ENCODE results near the gene PCDHB6. TPM values are rescaled to one million over a fixed set of nuclear protein-coding genes. Genes with fewer than 3 reads are reported as not detected.

The PCDHB6 gene
- not detected in 2 replicates for total RNA-seq

GRCh38 chr5:141149812-141150211, at the start of gene PCDHB6:
TSS of gene PCDHB6 (plus strand) at chr5:141150057. CDS start at chr5:141150258, 201 bp downstream.

DNA sequence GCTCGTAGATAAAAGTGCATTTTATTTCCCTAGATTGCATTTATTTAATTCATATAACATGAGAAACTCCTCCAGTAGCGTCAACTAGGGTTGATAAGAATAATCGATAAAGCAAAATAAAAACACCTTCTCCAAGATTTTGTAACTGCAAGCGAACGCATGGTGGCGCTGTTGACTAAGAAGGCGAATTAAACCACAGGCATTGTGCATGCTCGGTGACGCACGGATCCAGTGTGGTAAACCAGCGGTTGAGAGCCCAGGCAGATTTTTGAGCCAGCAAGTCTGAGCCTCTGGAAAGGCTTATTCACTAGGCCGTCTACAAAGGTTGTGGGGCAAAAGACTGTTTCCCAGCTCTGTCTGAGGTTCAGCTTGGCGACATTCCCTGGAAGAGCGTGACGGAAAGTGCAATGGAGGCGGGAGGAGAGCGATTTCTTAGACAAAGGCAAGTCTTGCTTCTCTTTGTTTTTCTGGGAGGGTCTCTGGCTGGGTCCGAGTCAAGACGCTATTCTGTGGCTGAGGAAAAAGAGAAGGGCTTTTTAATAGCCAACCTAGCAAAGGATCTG, 49.5 kb upstream of the PCDHB6 start, which contains the start of gene PCDHB3:
PCDHB3 (plus strand) TSS at position 231 of the 563 bp plus-strand sequence; CDS start at position 408, 177 bp downstream.

DNA sequence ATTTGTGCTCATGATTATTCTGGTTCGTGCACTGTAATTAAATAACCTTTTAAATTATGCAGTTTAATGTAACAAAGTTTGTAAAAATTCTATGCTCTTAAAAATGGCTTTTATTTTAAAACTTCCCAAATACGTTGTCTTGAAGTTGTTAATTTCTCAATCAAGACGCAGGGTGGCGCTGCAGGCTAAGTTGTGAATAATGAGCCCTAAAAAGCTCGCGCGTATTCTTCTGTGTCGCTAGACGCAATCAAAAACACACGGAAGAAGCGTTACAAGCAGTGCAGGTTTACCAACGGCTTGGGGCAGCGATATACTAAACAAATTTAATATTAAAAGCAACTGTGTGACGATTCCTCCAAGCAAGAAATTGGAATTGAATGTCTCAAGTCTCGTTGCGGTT, 28.3 kb upstream of the PCDHB6 start, which contains the start of gene PCDHB4:
PCDHB4 (plus strand) TSS at position 256 of the 400 bp plus-strand sequence. CDS start 181 bp downstream, outside the sequence.

GRCh38 chr5:141135030-141135717, 14.7 kb upstream of the PCDHB6 start, which contains the start of gene PCDHB5:
TSS of gene PCDHB5 (plus strand) at chr5:141135206. CDS start at chr5:141135435, 229 bp downstream.

DNA sequence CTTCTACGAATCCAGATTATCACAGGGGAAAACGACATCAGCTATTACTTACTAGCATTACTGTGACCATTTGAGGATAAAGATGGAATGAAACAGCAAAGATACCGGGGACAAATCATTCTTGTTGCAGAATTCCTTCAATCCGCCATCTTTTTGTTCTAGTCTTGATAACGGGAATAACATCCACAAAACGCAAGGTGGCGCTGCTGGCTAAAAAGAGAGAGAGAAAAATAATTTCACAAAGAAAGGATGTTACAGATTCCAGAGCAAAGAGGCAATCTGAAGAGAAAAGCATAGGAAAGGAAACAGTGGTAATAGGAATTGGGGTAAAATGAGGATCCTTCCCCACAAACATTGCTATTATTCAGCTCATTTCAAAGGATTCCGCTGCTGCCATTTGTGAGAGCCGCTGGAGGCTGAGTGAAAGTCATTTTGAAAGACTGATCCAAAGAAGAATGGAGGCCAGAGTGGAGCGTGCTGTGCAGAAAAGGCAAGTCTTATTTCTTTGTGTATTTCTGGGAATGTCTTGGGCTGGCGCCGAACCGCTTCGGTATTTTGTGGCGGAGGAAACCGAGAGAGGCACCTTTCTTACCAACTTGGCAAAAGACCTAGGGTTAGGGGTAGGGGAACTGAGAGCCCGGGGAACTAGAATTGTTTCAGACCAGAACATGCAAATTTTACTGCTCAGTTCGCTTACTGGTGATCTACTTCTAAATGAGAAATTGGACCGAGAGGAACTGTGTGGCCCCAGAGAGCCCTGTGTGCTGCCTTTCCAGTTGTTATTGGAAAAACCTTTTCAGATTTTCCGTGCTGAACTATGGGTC, 22.7 kb downstream of the PCDHB6 start, which contains the start of gene PCDHB7:
PCDHB7 (plus strand) TSS at position 264 of the 824 bp plus-strand sequence; CDS start at position 456, 192 bp downstream.

DNA sequence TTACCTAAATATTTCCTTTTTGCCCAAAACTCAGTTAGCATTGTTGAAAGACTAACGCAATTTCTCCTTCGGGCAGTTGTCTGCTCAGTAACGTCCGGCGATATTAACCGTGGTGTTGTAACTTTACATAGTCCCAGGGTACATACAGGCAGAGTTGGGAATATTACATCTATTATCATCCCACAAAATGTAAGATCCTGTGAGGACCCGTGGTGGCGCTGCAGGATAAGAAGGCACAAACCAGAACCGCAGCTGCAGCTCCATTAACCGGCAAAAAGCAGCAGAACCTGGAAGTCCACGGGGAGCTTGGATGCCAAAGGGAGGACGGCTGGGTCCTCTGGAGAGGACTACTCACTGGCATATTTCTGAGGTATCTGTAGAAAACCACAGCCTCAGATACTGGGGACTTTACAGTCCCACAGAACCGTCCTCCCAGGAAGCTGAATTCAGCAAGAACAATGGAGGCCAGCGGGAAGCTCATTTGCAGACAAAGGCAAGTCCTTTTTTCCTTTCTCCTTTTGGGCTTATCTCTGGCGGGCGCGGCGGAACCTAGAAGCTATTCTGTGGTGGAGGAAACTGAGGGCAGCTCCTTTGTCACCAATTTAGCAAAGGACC, 27.8 kb downstream of the PCDHB6 start, which contains the start of gene PCDHB8:
PCDHB8 (plus strand) TSS at position 214 of the 615 bp plus-strand sequence; CDS start at position 459, 245 bp downstream.

DNA sequence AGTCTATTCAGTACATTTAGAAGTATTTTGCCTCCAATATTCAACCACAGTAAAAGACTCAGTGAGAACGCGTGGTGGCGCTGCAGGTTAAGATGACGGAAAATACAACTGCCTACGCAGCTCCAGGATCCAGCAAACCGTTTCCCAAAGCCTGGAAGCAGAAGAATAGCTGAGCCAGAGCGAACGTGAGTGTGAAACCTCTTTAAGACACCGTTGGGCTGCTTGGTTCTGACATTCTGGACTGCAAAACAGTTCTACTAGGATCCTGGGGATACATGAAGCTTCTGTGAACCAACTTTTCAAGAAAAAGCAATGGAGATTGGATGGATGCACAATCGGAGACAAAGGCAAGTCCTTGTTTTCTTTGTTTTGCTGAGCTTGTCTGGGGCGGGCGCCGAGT, 32.4 kb downstream of the PCDHB6 start, which contains the start of gene PCDHB16:
PCDHB16 (plus strand) TSS at position 140 of the 400 bp plus-strand sequence; CDS start at position 313, 173 bp downstream.

GRCh38 chr5:141186897-141187512, 37.1 kb downstream of the PCDHB6 start, which contains the start of gene PCDHB9:
TSS of gene PCDHB9 (plus strand) at chr5:141187161. CDS start at chr5:141187319, 158 bp downstream.

DNA sequence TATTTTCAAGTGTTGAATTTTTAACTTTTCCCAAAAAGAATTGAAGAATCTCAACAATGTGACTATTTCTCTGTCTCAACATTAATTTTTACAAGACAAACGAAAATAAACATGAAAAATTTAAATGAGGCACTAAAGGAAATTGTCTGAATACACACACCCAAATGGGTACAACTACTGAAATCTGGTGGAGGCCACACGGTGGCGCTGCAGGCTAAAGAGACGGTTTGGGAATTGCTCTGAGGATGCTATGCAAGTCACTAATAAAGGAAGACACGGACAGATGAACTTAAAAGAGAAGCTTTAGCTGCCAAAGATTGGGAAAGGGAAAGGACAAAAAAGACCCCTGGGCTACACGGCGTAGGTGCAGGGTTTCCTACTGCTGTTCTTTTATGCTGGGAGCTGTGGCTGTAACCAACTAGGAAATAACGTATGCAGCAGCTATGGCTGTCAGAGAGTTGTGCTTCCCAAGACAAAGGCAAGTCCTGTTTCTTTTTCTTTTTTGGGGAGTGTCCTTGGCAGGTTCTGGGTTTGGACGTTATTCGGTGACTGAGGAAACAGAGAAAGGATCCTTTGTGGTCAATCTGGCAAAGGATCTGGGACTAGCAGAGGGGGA, 42.4 kb downstream of the PCDHB6 start, which contains the start of gene PCDHB10:
PCDHB10 (plus strand) TSS at position 244 of the 616 bp plus-strand sequence; CDS start at position 444, 200 bp downstream.

GRCh38 chr5:141199359-141200235, 49.7 kb downstream of the PCDHB6 start, which contains the start of gene PCDHB11:
TSS of gene PCDHB11 (plus strand) at chr5:141199627. CDS start at chr5:141199775, 148 bp downstream.

Other genes with a start within 250 kb of the PCDHB6 start
- not detected in 2 replicates for gene PCDHAC1, start 223.8 kb upstream of the PCDHB6 start, total RNA-seq
- gene PCDHAC2, start 183.6 kb upstream of the PCDHB6 start, total RNA-seq, result 0.64 and 0.73 TPM in 2 replicates
- gene PCDHB1, start 98.7 kb upstream of the PCDHB6 start, total RNA-seq, result not detected in 2 replicates
- gene PCDHB2, start 55.4 kb upstream of the PCDHB6 start, total RNA-seq, result 0.40 and 1.7 TPM in 2 replicates
- 0.30 and 0.47 TPM in 2 replicates for gene PCDHB3, start 49.6 kb upstream of the PCDHB6 start, total RNA-seq
- gene PCDHB4, start 28.2 kb upstream of the PCDHB6 start, total RNA-seq, result 0.07 and 0.10 TPM in 2 replicates
- 0.15 and 0.47 TPM in 2 replicates for gene PCDHB5, start 14.9 kb upstream of the PCDHB6 start, total RNA-seq
- 0.05 and 0.07 TPM in 2 replicates for gene PCDHB7, start 22.6 kb downstream of the PCDHB6 start, total RNA-seq
- gene PCDHB8, start 27.7 kb downstream of the PCDHB6 start, total RNA-seq, result 0.25 TPM in 1 of 2 replicates, not detected in the other
- under 0.01 and 0.25 TPM in 2 replicates for gene PCDHB16, start 32.3 kb downstream of the PCDHB6 start, total RNA-seq
- gene PCDHB9, start 37.1 kb downstream of the PCDHB6 start, total RNA-seq, result 0.15 and 0.27 TPM in 2 replicates
- gene PCDHB10, start 42.3 kb downstream of the PCDHB6 start, total RNA-seq, result 0.53 and 0.59 TPM in 2 replicates
- gene PCDHB11, start 49.6 kb downstream of the PCDHB6 start, total RNA-seq, result not detected in 2 replicates
- 0.05 and 0.13 TPM in 2 replicates for gene PCDHB12, start 58.7 kb downstream of the PCDHB6 start, total RNA-seq
- 0.30 and 0.33 TPM in 2 replicates for gene PCDHB13, start 63.9 kb downstream of the PCDHB6 start, total RNA-seq
- gene PCDHB14, start 73.3 kb downstream of the PCDHB6 start, total RNA-seq, result 0.20 and 0.30 TPM in 2 replicates
- gene PCDHB15, start 95.3 kb downstream of the PCDHB6 start, total RNA-seq, result 0.15 and 0.40 TPM in 2 replicates
- gene SLC25A2, start 154.0 kb downstream of the PCDHB6 start, total RNA-seq, result 0.15 TPM in 1 of 2 replicates, not detected in the other
- 44.8 and 50.7 TPM in 2 replicates for gene TAF7, start 170.7 kb downstream of the PCDHB6 start, total RNA-seq
- 0.20 and 0.59 TPM in 2 replicates for gene PCDHGA1, start 180.5 kb downstream of the PCDHB6 start, total RNA-seq
- gene PCDHGA2, start 188.7 kb downstream of the PCDHB6 start, total RNA-seq, result 0.73 and 0.79 TPM in 2 replicates
- 0.13 and 0.49 TPM in 2 replicates for gene PCDHGA3, start 193.8 kb downstream of the PCDHB6 start, total RNA-seq
- gene PCDHGB1, start 200.0 kb downstream of the PCDHB6 start, total RNA-seq, result 0.44 and 0.60 TPM in 2 replicates
- gene PCDHGA4, start 205.0 kb downstream of the PCDHB6 start, total RNA-seq, result 2.8 and 3.9 TPM in 2 replicates
- gene PCDHGB2, start 209.9 kb downstream of the PCDHB6 start, total RNA-seq, result 2.9 and 3.3 TPM in 2 replicates
- gene PCDHGA5, start 214.1 kb downstream of the PCDHB6 start, total RNA-seq, result 0.53 and 0.79 TPM in 2 replicates
- 0.67 and 1.4 TPM in 2 replicates for gene PCDHGB3, start 220.2 kb downstream of the PCDHB6 start, total RNA-seq
- gene PCDHGA6, start 223.8 kb downstream of the PCDHB6 start, total RNA-seq, result 0.73 and 1.2 TPM in 2 replicates
- gene PCDHGA7, start 232.7 kb downstream of the PCDHB6 start, total RNA-seq, result 0.80 and 1.1 TPM in 2 replicates
- 3.3 and 4.2 TPM in 2 replicates for gene PCDHGB4, start 237.6 kb downstream of the PCDHB6 start, total RNA-seq
- 0.15 and 0.33 TPM in 2 replicates for gene PCDHGA8, start 242.6 kb downstream of the PCDHB6 start, total RNA-seq
- gene PCDHGB5, start 247.9 kb downstream of the PCDHB6 start, total RNA-seq, result 7.9 and 8.3 TPM in 2 replicates

All from mammary microvascular endothelial cell (primary cell).